Measurements from ENCODE around the gene AKIRIN1. TPM values are rescaled to one million over a fixed set of nuclear protein-coding genes. Genes with fewer than 3 reads are reported as not detected.
"Not testable (repeated sequence)": the region's sequence is repeated elsewhere in the genome, so short reads cannot be mapped to it uniquely, and the experiment has no call there.

Gene AKIRIN1
- total RNA-seq, 4 donors from 2014 or later, result 36.9 to 45.3 (median 41.8) TPM

DNA sequence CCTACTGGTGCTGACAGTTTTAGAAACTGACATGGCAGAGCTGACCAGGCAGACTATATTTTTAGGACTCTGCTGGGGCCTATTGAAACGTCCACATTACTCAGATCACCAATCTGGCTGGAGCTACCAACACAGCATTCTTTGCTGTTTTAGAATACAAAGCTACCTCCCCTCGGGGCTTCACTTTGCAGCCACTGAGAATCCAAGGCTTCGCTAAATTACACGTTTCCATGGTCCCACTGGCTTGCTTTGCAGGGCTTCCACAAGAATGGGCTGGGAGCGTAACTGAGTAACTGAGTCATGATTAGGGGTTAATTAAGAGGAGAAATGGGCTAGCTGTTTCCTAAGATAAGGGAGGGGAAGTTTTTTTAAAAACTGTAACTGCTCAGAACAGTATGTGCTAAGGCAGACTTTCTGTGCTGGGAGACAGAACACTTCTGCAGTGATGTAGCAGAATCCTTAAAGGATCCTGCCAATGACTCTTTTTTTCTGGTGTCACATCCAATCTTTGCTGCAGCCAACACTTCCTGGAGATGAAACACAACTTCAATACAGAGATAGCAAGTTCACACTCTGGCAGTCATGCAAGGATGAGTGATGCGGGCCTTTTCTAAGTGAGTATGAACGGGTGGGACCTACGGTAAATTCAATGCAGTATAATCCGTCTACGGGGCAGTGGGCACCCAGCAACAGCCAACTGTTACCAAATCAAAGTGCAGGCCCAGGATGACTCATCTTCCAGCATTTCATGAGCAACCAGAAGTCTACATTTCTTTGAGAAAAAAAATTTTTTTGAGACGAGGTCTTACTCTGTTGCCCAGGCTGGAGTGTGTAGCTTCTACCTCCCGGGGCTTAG lies 56.5 kb downstream of the AKIRIN1 start:
- Histone ChIP-seq H3K27me3 (no peaks in the 10 kb centered on the region), H3K4me3 (no peak overlapping the region), H3K27ac (peak overlapping the region in 3 of 4 donors; percentile 35 to 71 (median 65)), H3K9me3 (no peaks in the 10 kb centered on the region), H3K4me1 (no peaks in the 10 kb centered on the region), H3K36me3 (peaks cover 0 to 72% (median 0%) of the 10 kb centered on the region in 3 donors)
- DNase-seq (ENCODE audit: low spot score in 2 of 2), result peak in 1 of 2 donors; percentile 41
- 46 to 56% methylated on average over 12 of the region's 12 CpGs for WGBS, 2 donors
- TF ChIP-seq EP300 (IDR thresholded peaks at IDR 0.05) (peak; percentile 27 to 67), POLR2A (IDR thresholded peaks at IDR 0.05) (no peak)

DNA sequence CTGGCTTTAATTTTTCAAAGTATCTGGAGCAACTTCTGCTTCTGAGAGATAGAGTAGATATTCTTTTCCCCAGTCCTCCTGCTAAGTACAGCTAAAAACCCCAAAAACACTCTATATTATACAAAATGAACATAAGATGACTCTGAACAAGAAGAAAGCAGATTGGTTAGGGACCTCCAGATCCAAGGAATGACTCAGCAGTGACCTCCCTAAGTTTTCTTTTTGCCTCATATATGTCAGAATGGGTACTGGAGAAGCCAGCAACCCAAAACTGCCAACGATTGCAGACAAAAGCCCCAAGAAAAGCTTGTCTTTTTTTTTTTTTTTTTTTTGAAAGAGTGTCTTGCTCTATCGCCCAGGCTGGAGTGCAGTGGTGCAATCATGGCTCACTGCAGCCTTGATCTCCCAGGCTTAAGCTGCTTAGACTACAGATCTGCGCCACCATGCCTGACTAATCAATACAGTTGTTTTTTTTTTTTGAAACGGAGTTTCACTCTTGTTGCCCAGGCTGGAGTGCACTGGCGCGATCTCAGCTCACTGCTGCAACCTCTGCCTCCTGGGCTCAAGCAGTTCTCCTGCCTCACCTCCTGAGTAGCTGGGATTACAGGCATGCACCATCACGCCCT lies 57.8 kb downstream of the AKIRIN1 start:
- Histone ChIP-seq H3K4me1 (no peaks in the 10 kb centered on the region), H3K4me3 (no peak overlapping the region), H3K36me3 (peaks cover 0 to 60% (median 0%) of the 10 kb centered on the region in 3 donors), H3K27ac (peak overlapping the region in 2 of 4 donors; percentile 59 to 64), H3K9me3 (no peaks in the 10 kb centered on the region), H3K27me3 (no peaks in the 10 kb centered on the region)
- TF ChIP-seq EP300 (IDR thresholded peaks at IDR 0.05) (no peak), POLR2A (IDR thresholded peaks at IDR 0.05) (no peak)
- TF ChIP-seq, protein P1, sequence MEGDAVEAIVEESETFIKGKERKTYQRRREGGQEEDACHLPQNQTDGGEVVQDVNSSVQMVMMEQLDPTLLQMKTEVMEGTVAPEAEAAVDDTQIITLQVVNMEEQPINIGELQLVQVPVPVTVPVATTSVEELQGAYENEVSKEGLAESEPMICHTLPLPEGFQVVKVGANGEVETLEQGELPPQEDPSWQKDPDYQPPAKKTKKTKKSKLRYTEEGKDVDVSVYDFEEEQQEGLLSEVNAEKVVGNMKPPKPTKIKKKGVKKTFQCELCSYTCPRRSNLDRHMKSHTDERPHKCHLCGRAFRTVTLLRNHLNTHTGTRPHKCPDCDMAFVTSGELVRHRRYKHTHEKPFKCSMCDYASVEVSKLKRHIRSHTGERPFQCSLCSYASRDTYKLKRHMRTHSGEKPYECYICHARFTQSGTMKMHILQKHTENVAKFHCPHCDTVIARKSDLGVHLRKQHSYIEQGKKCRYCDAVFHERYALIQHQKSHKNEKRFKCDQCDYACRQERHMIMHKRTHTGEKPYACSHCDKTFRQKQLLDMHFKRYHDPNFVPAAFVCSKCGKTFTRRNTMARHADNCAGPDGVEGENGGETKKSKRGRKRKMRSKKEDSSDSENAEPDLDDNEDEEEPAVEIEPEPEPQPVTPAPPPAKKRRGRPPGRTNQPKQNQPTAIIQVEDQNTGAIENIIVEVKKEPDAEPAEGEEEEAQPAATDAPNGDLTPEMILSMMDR (IDR thresholded peaks at IDR 0.05), result no peak
- WGBS, 2 donors, result 81 to 87% methylated on average over 7 of the region's 7 CpGs
- DNase-seq (ENCODE audit: low spot score in 2 of 2), result no peak

DNA sequence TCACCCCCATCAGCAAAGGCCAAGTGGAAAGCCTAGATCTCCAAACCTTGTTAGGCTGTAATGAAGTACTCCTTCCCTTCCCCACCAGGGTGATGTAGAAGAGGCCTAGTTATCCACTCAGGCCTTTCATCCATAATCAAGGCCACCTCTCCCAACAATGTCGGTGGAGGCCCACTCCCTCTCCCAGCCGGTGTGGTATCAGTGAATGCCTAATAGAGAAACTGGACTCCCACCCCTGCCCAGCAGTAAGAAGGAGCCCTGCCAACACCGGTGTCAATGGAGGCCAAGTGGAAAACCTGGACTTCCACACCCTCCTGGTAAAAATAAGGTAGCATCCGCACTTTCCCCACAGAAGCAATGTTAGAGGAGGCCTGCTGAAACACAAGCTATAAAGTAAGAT lies 58.9 kb downstream of the AKIRIN1 start:
- H3K27me3 ChIP-seq, result no peaks in the 10 kb centered on the region
- H3K4me3 ChIP-seq, result no peak overlapping the region
- DNase-seq (ENCODE audit: low spot score in 2 of 2), result no peak
- no peaks in the 10 kb centered on the region for H3K9me3 ChIP-seq
- 93 to 95% methylated on average over 4 of the region's 4 CpGs for WGBS, 2 donors
- TF ChIP-seq, protein P1 (IDR thresholded peaks at IDR 0.05), result no peak
- TF ChIP-seq EP300 (IDR thresholded peaks at IDR 0.05) (no peak), POLR2A (IDR thresholded peaks at IDR 0.05) (no peak)
- H3K4me1 ChIP-seq, result no peaks in the 10 kb centered on the region
- peaks cover 0 to 51% (median 0%) of the 10 kb centered on the region in 3 donors for H3K36me3 ChIP-seq
- no peak overlapping the region for H3K27ac ChIP-seq

DNA sequence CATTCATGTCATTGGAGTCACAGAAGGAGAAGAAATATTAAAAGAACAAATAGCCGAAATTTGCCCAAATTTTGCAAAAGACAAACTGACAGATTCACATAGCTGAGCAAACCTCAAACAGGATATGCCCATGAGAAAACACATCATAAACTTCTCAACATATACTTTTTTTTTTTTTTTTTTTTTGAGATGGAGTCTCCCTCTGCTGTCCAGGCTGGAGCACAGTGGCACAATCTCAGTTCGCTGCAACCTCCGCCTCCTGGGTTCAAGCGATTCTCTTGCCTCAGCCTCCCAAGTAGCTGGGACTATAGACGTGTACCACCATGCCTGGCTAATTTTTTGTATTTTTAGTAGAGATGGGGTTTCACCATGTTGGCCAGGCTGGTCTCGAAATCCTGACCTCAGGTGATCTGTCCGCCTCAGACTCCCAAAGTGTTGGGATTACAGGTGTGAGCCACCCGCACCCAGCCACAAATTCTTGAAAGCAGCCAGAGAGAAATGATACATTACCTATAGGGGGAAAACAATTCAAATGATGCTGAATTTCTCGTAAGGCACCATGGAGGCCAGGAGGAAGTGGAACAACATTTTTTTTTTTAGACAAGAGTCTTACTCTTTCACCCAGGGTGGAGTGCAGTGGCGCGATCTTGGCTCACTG lies 60.2 kb downstream of the AKIRIN1 start:
- not testable (repeated sequence) for H3K4me3 ChIP-seq; H3K9me3 ChIP-seq; H3K4me1 ChIP-seq; DNase-seq (ENCODE audit: low spot score in 2 of 2); H3K27me3 ChIP-seq; H3K27ac ChIP-seq
- peaks cover 0 to 41% (median 0%) of the 10 kb centered on the region in 3 donors for H3K36me3 ChIP-seq
- 85 to 89% methylated on average over 11 of the region's 11 CpGs for WGBS, 2 donors

DNA sequence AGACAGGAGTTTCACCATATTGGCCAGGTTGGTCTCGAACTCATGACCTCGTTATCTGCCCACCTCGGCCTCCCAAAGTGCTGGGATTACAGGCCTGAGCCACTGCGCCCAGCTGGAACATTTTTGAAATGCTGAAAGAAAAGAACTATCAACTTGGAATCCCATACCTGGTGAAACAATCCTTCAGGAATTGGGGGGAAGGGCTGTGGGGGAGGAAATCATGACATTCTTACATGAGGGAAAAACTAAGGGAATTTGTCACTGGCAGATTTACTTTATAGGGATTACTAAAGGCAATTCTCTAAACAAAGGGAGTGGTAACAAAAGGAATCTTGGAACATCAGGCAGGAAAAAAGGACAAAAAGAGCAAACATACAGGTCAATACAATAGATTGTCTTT lies 60.9 kb downstream of the AKIRIN1 start:
- TF ChIP-seq POLR2A (IDR thresholded peaks at IDR 0.05) (no peak), EP300 (IDR thresholded peaks at IDR 0.05) (no peak)
- TF ChIP-seq, protein P1 (IDR thresholded peaks at IDR 0.05), result no peak
- Histone ChIP-seq H3K4me3 (no peak overlapping the region), H3K4me1 (no peaks in the 10 kb centered on the region), H3K27me3 (no peaks in the 10 kb centered on the region), H3K9me3 (no peaks in the 10 kb centered on the region), H3K27ac (no peak overlapping the region), H3K36me3 (peaks cover 0 to 34% (median 0%) of the 10 kb centered on the region in 3 donors)
- no peak for DNase-seq (ENCODE audit: low spot score in 2 of 2)
- 92% methylated on average over 4 of the region's 4 CpGs for WGBS, 2 donors

DNA sequence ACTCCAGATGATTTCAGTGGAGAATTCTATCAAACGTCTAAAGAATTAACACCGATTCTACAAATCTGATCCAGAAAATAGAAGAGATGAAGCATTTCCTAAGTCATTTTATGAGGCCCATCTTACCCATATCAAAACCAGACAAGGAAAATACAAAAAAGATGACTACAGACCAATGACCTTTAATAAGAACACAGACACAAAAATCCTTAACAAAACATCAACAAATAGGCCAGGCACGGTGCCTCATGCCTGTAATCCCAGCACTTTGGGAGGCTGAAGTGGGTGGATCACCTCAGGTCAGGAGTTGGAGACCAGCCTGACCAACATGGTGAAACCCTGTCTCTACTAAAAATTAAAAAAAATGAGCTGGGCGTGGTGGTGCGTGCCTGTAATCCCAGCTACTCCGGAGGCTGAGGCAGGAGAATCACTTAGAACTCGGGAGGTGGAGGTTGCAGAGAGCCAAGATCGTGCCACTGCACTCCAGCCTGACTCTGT lies 64.2 kb downstream of the AKIRIN1 start:
- H3K36me3 ChIP-seq, result peaks cover 0 to 20% (median 0%) of the 10 kb centered on the region in 3 donors
- WGBS, 2 donors, result 83 to 85% methylated on average over 8 of the region's 8 CpGs
- H3K4me1 ChIP-seq; H3K27me3 ChIP-seq; H3K27ac ChIP-seq; H3K4me3 ChIP-seq; H3K9me3 ChIP-seq; DNase-seq (ENCODE audit: low spot score in 2 of 2): not testable (repeated sequence)

Small RNAs within 50 kb of the gene (small RNA-seq; reads per million reads assigned to genes)
- gene RF00019, result not detected

Other genes with a start within 250 kb of the AKIRIN1 start
- 10 to 100 TPM; 14.2 to 20.0 (median 17.5) TPM for gene RRAGC, start 131.5 kb upstream of the AKIRIN1 start, total RNA-seq
- 10 to 100 TPM in 3 of 4 donors, 1 to 10 TPM in 1; 5.5 to 10.9 (median 10.3) TPM for gene MYCBP, start 117.9 kb upstream of the AKIRIN1 start, total RNA-seq
- gene GJA9, start 109.7 kb upstream of the AKIRIN1 start, total RNA-seq, result not detected
- 1 to 10 TPM in 1 of 4 donors, not detected in 3; 1.3 TPM for gene RHBDL2, start 49.4 kb upstream of the AKIRIN1 start, total RNA-seq
- 100 to 1,000 TPM; 281 to 424 (median 345) TPM for gene NDUFS5, start 35.1 kb downstream of the AKIRIN1 start, total RNA-seq
- gene MACF1, start 213.4 kb downstream of the AKIRIN1 start, total RNA-seq, result 100 to 1,000 TPM; 214 to 296 (median 244) TPM

All from tibial nerve (tissue), 4 donors.